ENCODE measurements around the gene LGR6.
"Not testable (repeated sequence)": the region's sequence is repeated elsewhere in the genome, so short reads cannot be mapped to it uniquely, and the experiment has no call there.

Gene LGR6

GRCh38 chr1:202159534-202160371 lies 33.8 kb upstream of the LGR6 start:
- no peak for DNase-seq

GRCh38 chr1:202160377-202160940 lies 33.1 kb upstream of the LGR6 start, which contains the start of gene PTPN7:
PTPN7 (minus strand) TSS chr1:202160602; CDS start chr1:202159402, 1,200 bp downstream.
- DNase-seq = no peak

- DNase-seq = no peak
These were observed 32.2 kb upstream of the LGR6 start for GRCh38 chr1:202161151-202162046.

GRCh38 chr1:202162047-202162417 lies 31.6 kb upstream of the LGR6 start:
- DNase-seq = no peak

- no peak for DNase-seq
These were observed 30.9 kb upstream of the LGR6 start for GRCh38 chr1:202162418-202163280.

- no peak for DNase-seq
These were observed 30.0 kb upstream of the LGR6 start for GRCh38 chr1:202163281-202164270.

GRCh38 chr1:202164271-202165037 lies 29.1 kb upstream of the LGR6 start:
- no peak for DNase-seq

- no peak for DNase-seq
These were observed 28.2 kb upstream of the LGR6 start for GRCh38 chr1:202165267-202165941.

GRCh38 chr1:202165942-202166843 lies 27.4 kb upstream of the LGR6 start:
- DNase-seq = no peak

GRCh38 chr1:202167054-202167453 lies 26.5 kb upstream of the LGR6 start:
- not testable (repeated sequence) for DNase-seq

GRCh38 chr1:202167708-202168415 lies 25.7 kb upstream of the LGR6 start:
- DNase-seq = no peak

GRCh38 chr1:202168861-202169260 lies 24.7 kb upstream of the LGR6 start:
- no peak for DNase-seq

- no peak for DNase-seq
These were observed 22.9 kb upstream of the LGR6 start for GRCh38 chr1:202170726-202171125.

GRCh38 chr1:202171292-202172014 lies 22.1 kb upstream of the LGR6 start:
- DNase-seq = no peak

GRCh38 chr1:202172015-202172355 lies 21.6 kb upstream of the LGR6 start:
- no peak for DNase-seq

GRCh38 chr1:202173993-202174392 lies 19.6 kb upstream of the LGR6 start:
- DNase-seq = no peak

All from NCI-H2081 treated with DMSO at 0.1 percent for 48 hours (cell line).